Gastroesophageal sphincter (tissue), 3 donors: ENCODE results near the gene LGALS7.

Experiments used
- CTCF ChIP-seq, 4 experiments: fragments of 200-600 bp in 2 of 4; fragments of 450-650 bp in 2 of 4; sonication (generic) in 1 of 4; IDR thresholded peaks; one replicate each; pipeline ENCODE4 v1.5.1; 2017 to 2019; ENCODE audit warnings: antibody characterized with exemption in 4 of 4, mild to moderate bottlenecking in 2 of 4, moderate library complexity in 2 of 4
- POLR2A ChIP-seq, 2 donors: fragments of 450-650 bp; IDR thresholded peaks; one replicate each; pipeline ENCODE4 v1.6.1; 2017; ENCODE audit warnings: antibody characterized with exemption in 2 of 2, mild to moderate bottlenecking in 2 of 2, moderate library complexity in 1 of 2

- no peak for TF ChIP-seq CTCF (IDR thresholded peaks at IDR 0.05)
- no peak for TF ChIP-seq POLR2A (IDR thresholded peaks at IDR 0.05)
Measured at GRCh38 chr19:38805180-38805579, 31.9 kb upstream of the LGALS7 start.
